Ramos (cell line): ENCODE data around the gene GLUD1.

ENCODE experiments used
- in situ Hi-C: fragments of 300-500 bp; cut with MboI; formaldehyde crosslinking; loops from one replicate; pipeline ENCODE4 v1.14.3; 2022; ENCODE audit warnings: low sequenced_read_pairs; ENCODE audit not compliant: unreplicated experiment

Gene GLUD1

DNA sequence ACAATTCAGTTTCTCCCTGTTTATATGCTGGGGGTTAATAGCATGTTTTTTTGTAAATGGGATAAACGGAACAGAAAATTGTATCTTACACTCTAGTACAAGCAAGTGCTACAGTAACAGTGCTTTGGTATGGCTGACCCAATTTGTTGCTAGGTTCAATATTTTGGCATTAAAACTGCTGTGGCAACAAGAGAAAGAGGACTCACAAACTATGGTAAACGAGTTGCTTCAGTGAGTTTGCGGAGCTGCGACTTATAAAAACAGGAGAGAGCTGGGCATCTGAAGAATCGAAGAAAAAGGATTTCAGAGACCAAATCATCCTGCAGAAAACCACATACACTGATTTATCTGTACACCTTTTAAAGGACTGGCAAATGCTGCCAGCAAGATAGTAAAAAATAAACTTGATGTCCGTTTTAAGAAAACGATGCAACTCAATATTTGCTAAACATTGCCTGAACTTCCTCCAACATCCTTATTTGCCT is 2.2 kb downstream of the GLUD1 start:
- in situ Hi-C loops, result loop anchor here (25.0 kb wide), 1 partner anchor 1795 kb away; the partner anchor contains the start of gene STAMBPL1

DNA sequence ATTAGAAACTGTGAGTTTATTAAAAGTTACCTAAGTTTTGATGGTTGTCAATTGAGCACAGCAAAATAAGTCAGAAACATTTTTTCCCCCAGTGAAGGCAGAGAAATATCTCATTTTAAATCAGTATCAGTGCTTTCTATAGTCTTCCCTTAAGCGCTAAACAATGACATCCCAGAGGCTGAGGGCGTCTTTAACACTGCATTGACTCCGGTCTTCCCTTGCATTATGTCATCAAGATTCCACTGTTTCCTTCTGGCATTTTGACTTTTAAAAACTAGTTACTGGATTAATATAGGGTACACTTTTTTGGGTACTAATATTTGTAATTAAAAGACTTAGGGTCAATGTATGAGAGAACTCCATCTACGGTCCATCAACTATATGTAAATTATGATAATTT is 3.9 kb downstream of the GLUD1 start:
- in situ Hi-C loops, result loop anchor here (25.0 kb wide), 1 partner anchor 1797 kb away; the partner anchor contains the start of gene STAMBPL1

GRCh38 chr10:87089746-87090145 is 4.9 kb downstream of the GLUD1 start:
- in situ Hi-C loops, result loop anchor here (25.0 kb wide), 1 partner anchor 1798 kb away; the partner anchor contains the start of gene STAMBPL1

DNA sequence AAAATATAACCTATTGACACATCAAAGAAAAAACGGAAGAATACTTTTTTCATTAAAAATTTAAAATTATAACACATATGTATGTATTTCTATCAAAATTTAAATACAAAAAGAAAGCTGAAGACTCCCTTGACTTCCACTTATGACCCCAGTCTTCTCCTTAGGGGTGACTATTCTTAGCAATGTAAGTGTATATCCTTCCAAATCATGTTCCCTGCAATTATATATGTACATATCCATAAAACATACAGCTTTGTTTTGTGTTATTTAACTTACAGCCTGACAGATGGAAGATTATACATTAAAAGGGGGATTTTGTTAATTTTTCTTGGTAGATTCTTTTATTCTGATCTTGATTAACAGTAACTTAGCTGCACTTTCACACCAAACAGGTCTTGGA is 9.1 kb downstream of the GLUD1 start:
- in situ Hi-C loops, result loop anchor here (25.0 kb wide), 1 partner anchor 1802 kb away; the partner anchor contains the start of gene STAMBPL1

DNA sequence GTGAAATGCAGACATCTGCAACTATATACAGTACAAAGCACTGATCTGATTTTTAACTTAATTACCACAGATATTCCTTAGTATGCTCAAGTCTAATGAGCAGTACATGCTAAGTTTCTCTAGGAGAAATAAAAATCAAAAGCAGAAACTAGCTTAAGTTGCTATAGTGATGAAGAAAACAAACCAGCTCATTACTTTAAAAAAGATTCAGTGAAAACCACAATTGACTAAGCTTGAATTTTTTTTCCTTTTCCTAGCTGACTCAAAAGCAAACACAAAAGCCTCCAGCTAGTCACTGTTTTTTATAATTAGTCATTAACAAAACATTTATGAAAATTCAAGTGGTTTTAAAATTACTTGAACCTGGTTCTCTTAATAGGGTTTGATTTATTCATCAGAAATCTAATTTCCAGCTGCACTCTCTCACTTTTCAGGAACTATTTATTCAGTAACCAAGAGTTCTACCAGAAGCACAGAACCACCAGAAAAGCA is 10.3 kb downstream of the GLUD1 start:
- in situ Hi-C loops, result loop anchor here (25.0 kb wide), 1 partner anchor 1803 kb away; the partner anchor contains the start of gene STAMBPL1

DNA sequence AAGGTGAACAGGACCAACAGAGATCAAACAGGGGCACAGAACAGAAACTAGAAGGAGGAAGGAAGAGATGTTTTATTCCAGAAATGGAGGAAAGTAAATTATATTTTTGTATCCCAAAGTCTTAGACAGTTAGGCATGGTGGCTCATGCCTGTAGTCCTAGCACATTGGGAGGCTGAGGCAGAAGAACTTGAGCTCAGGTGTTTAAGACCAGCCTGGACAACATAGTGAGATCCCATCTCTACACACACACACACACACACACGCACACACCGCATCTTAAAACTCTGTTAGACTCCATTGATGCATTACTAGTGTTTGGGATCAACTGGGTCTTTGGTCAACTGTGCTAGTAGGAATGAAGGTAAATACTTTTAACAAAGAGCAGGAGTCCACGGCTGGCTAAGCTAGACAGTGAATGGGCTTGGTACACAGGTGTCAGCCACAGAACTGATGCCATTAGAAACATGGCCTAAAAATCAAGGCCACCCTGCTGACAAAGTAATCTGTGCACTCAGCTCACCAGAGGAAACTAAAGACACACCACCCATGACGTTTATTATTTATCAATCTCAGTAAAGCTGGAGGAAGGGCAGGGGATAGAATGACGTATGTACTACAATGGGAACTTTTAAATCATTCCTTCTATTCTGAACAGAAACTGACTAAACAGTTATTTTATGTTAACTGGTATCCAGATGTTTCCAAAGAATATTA is 10.9 kb downstream of the GLUD1 start:
- in situ Hi-C loops, result loop anchor here (25.0 kb wide), 1 partner anchor 1804 kb away; the partner anchor contains the start of gene STAMBPL1

GRCh38 chr10:87082219-87082618 is 12.4 kb downstream of the GLUD1 start:
- in situ Hi-C loops, result loop anchor here (25.0 kb wide), 1 partner anchor 1805 kb away; the partner anchor contains the start of gene STAMBPL1

DNA sequence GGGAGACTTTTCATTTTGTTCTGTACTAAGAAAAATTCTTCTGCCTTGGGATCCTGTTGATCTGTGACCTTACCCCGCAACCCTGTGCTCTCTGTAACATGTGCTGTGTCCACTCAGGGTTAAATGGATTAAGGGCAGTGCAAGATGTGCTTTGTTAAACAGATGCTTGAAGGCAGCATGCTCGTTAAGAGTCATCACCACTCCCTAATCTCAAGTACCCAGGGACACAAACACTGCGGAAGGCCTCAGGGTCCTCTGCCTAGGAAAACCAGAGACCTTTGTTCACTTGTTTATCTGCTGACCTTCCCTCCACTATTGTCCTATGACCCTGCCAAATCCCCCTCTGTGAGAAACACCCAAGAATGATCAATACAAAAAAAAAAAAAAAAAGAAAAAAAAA is 13.1 kb downstream of the GLUD1 start:
- in situ Hi-C loops, result loop anchor here (25.0 kb wide), 1 partner anchor 1806 kb away; the partner anchor contains the start of gene STAMBPL1

DNA sequence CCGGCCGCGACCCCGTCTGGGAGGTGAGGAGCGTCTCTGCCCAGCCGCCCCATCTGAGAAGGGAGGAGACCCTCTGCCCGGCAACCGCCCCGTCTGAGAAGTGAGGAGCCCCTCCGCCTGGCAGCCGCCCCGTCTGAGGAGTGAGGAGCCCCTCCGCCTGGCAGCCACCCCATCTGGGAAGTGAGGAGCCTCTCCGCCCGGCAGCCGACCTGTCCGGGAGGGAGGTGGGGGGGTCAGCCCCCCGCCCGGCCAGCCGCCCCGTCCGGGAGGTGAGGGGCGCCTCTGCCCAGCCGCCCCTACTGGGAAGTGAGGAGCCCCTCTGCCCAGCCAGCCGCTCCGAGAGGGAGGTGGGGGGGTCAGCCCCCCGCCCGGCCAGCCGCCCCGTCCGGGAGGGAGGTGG is 14.0 kb downstream of the GLUD1 start:
- in situ Hi-C loops, result loop anchor here (25.0 kb wide), 1 partner anchor 1807 kb away; the partner anchor contains the start of gene STAMBPL1

- in situ Hi-C loops, result loop anchor here (25.0 kb wide), 1 partner anchor 1808 kb away; the partner anchor contains the start of gene STAMBPL1
Measured at GRCh38 chr10:87079106-87079836, 15.4 kb downstream of the GLUD1 start.

DNA sequence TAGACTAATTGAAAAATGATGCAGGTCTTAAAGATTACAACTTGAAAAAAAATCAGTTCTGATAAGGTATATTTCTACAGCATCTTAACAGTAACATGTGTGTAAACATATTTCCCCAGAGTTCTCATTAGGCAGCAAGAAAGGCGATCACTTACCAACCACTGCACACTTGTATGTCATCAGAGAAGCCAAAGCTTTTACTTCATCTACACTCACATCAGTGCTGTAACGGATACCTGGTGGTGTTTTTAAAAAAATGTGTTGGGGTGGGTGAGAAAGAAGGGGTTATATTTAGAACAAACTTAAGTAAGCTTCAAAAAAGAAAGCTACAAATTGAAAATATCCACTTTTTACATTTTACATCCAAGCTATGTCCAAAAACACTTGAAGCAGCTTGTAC is 18.2 kb downstream of the GLUD1 start:
- in situ Hi-C loops, result loop anchor here (25.0 kb wide), 1 partner anchor 1811 kb away; the partner anchor contains the start of gene STAMBPL1

DNA sequence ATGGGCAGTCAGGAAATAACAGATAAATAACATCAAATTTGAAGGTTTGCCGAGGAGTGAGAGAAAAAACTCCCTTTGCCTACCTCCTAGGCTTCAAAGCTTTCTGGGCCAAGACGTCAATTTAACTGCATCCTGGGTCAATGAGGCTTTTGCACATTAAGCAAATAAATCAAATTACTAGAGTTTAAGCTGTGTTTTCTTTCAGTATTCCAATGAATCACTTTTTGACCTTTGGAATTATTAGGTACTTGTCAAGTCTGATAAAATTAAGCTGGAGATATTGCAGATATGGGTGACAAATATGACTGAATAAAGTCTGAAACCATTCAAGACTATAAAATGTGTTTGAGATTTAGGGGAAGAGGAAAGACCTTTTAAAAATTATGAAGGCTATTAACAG is 22.2 kb downstream of the GLUD1 start:
- in situ Hi-C loops, result no loop called here

- in situ Hi-C loops, result no loop called here
Measured at GRCh38 chr10:87068281-87068680, 26.4 kb downstream of the GLUD1 start.

GRCh38 chr10:87066865-87067264 is 27.8 kb downstream of the GLUD1 start:
- in situ Hi-C loops, result no loop called here

DNA sequence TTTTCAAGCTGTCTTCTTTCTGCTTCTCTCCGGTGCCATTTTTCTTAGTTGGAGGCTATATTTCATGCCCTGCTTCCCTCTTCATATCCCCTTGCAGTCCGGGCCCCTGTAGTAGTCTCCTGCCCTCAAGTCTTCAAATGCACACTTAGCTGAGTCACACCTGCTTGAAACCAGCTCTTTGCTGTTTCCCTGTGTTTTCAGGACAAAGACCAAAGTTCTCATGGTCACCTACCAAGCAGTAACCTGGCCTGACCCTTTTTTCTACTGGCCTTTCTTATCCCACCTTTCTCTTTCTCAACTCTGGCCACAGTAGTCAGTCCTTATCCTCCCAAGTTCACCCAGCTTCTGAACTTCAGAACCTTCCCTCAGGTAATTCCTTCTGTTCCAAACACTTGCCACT is 28.5 kb downstream of the GLUD1 start:
- in situ Hi-C loops, result no loop called here

- in situ Hi-C loops, result no loop called here
Measured at GRCh38 chr10:87064651-87065050, 30.0 kb downstream of the GLUD1 start.

- in situ Hi-C loops, result no loop called here
Measured at GRCh38 chr10:87060280-87060928, 34.2 kb downstream of the GLUD1 start.

DNA sequence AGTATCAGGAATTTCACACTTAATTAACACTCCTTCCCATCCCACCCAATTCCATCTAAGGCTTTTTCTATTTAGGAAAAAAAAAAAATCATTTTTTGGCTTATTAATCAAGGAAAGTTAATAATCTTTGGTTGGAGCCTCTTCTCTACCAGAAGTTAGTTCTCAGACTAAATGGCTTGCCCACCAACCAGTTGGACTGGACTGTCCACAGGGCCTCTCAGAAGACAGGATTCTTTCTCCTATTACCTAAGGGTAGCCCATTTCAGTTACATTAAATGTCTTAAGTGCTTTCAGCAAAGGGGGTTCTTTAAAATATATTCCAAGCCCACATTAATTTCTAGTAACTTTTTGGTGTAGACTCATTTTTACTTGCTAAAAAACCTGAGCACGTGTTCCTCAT is 35.2 kb downstream of the GLUD1 start:
- in situ Hi-C loops, result no loop called here

GRCh38 chr10:87058171-87058570 is 36.5 kb downstream of the GLUD1 start:
- in situ Hi-C loops, result no loop called here
